Endothelial cell of umbilical vein (primary cell): ENCODE results near the gene HSF2BP. TPM values are rescaled to one million over a fixed set of nuclear protein-coding genes. Genes with fewer than 3 reads are reported as not detected.

Experiments used
- BruUV-seq: library from RNA; stranded (reverse); fragments of 400-500 nt; replicated peaks from 2 replicates; lab custom pipeline; 2021; lab: Mats Ljungman, UMichigan
- CTCF ChIA-PET: fragments of 300-600, 350-600 bp; sonication (Branson Sonifier 250); formaldehyde crosslinking; loops from one replicate; lab custom pipeline; 2021; ENCODE audit warnings: antibody characterized with exemption, inconsistent platforms; lab: Charles Lee
- POLR2A ChIA-PET: fragments of 300-600, 350-600 bp; sonication (Branson Sonifier 250); formaldehyde crosslinking; loops from one replicate; lab custom pipeline; 2021; ENCODE audit warnings: antibody characterized with exemption, inconsistent platforms; lab: Charles Lee
- DNase-seq: peaks from one replicate; pipeline ENCODE4 v3.0.0-alpha.2; 2011; ENCODE audit warnings: low read depth, low spot score
- FAIRE-seq: peaks from 2 replicates; lab custom pipeline; 2011; peaks lifted over from hg19 to GRCh38; lab: Jason Lieb, UNC
- H2AFZ ChIP-seq: 2 replicates; pipeline ENCODE4 v1.6.0; 2012; ENCODE audit warnings: low read depth, low read length, control low read depth, inconsistent platforms
- H3K27ac ChIP-seq: 2 replicates; pipeline ENCODE4 v1.5.1; 2011; ENCODE audit warnings: low read depth, mild to moderate bottlenecking, control low read depth, low read length, moderate library complexity; ENCODE audit not compliant: insufficient read depth
- H3K27me3 ChIP-seq, 2 experiments: 2 replicates each; pipeline versions ENCODE4 v1.6.0 to v1.6.1; 2011; ENCODE audit warnings: low read length in 2 of 2, mixed read lengths in 1 of 2; ENCODE audit not compliant: control insufficient read depth in 2 of 2, insufficient read depth in 2 of 2
- H3K36me3 ChIP-seq, 2 experiments: 2 replicates in 1 of 2; 3 replicates in 1 of 2; pipeline ENCODE4 v1.5.1; 2011; ENCODE audit warnings: low read length in 2 of 2, mild to moderate bottlenecking in 1 of 2, moderate library complexity in 1 of 2; ENCODE audit not compliant: control insufficient read depth in 2 of 2, insufficient read depth in 2 of 2; ENCODE audit errors: extremely low read depth in 1 of 2
- H3K4me1 ChIP-seq: 3 replicates; pipeline ENCODE4 v1.5.1; 2011; ENCODE audit warnings: mild to moderate bottlenecking, low read length; ENCODE audit not compliant: control insufficient read depth, insufficient read depth; ENCODE audit errors: extremely low read depth
- H3K4me2 ChIP-seq: 2 replicates; pipeline ENCODE4 v1.6.1; 2011; ENCODE audit warnings: low read length, control low read depth, mixed read lengths; ENCODE audit not compliant: insufficient read depth
- H3K4me3 ChIP-seq, 3 experiments: fragments of 200-600 bp in 1 of 3; sonication (generic), shearing (Covaris generic) in 1 of 3; replicated peaks in 1 of 3; 2 replicates each; pipeline ENCODE4 v1.5.1; 2011 to 2016; ENCODE audit warnings: control low read depth in 3 of 3, low read length in 3 of 3, mild to moderate bottlenecking in 2 of 3, inconsistent platforms in 1 of 3, low read depth in 1 of 3, moderate library complexity in 1 of 3; ENCODE audit not compliant: insufficient read depth in 1 of 3
- H3K79me2 ChIP-seq: 2 replicates; pipeline ENCODE4 v1.6.0; 2012; ENCODE audit warnings: low read length, inconsistent platforms; ENCODE audit not compliant: control insufficient read depth, insufficient read depth
- H3K9ac ChIP-seq: replicated peaks from 2 replicates; pipeline ENCODE3; 2011; ENCODE audit warnings: low read length, control low read depth; ENCODE audit not compliant: insufficient read depth; ENCODE audit errors: extremely low read depth
- H3K9me1 ChIP-seq: replicated peaks from 3 replicates; pipeline ENCODE4 v1.6.0; 2011; ENCODE audit warnings: mild to moderate bottlenecking, low read length; ENCODE audit not compliant: control insufficient read depth, insufficient read depth; ENCODE audit errors: extremely low read depth
- H3K9me3 ChIP-seq: replicated peaks from 2 replicates; pipeline ENCODE4 v1.5.1; 2012; ENCODE audit warnings: low read length, inconsistent platforms; ENCODE audit not compliant: control insufficient read depth, insufficient read depth
- H4K20me1 ChIP-seq: replicated peaks from 2 replicates; pipeline ENCODE3; 2011; ENCODE audit warnings: mild to moderate bottlenecking, low read length; ENCODE audit not compliant: control insufficient read depth, insufficient read depth; ENCODE audit errors: extremely low read depth
- EZH2 ChIP-seq: IDR thresholded peaks from 2 replicates; pipeline ENCODE4 v1.6.1; 2012; ENCODE audit warnings: borderline replicate concordance, low read depth, mild to moderate bottlenecking, moderate library complexity, low read length, inconsistent platforms; ENCODE audit not compliant: severe bottlenecking
- FOS ChIP-seq: IDR thresholded peaks from 2 replicates; pipeline ENCODE4 v1.6.1; 2011; ENCODE audit warnings: mild to moderate bottlenecking, low read length, moderate library complexity, borderline replicate concordance; ENCODE audit not compliant: insufficient read depth
- GATA2 ChIP-seq: IDR thresholded peaks from 2 replicates; pipeline ENCODE4 v1.7.0; 2011; ENCODE audit warnings: low read depth, mild to moderate bottlenecking, moderate library complexity, mixed read lengths, low read length; ENCODE audit not compliant: insufficient read length, insufficient read depth
- JUN ChIP-seq: IDR thresholded peaks from 2 replicates; pipeline ENCODE4 v1.6.1; 2011; ENCODE audit warnings: borderline replicate concordance, low read depth; ENCODE audit not compliant: insufficient read length, insufficient read depth
- MYC ChIP-seq: IDR thresholded peaks from one replicate; pipeline ENCODE4 v1.6.1; 2011; ENCODE audit warnings: mild to moderate bottlenecking, low read depth, low read length
- POLR2A ChIP-seq: IDR thresholded peaks from 2 replicates; pipeline ENCODE4 v1.6.1; 2012; ENCODE audit warnings: low read depth, mild to moderate bottlenecking, control low read depth, low read length
- POLR2AphosphoS5 ChIP-seq: IDR thresholded peaks from 2 replicates; pipeline ENCODE4 v1.6.1; 2012; ENCODE audit warnings: low read depth, mild to moderate bottlenecking, control low read depth, low read length, moderate library complexity; ENCODE audit not compliant: insufficient read depth
- dilution Hi-C: fragments of 300-500 bp; cut with MboI; formaldehyde crosslinking; loops from one replicate; pipeline ENCODE4 v1.15.0; 2019; ENCODE audit warnings: low sequenced_read_pairs; ENCODE audit not compliant: extremely low pct_ligation_motif_present
- intact Hi-C: fragments of 100-400 bp; cut with micrococcal nuclease; formaldehyde crosslinking; loops from one replicate; pipeline ENCODE4 v1.10.0; 2022
- polyA plus RNA-seq, 4 experiments: library from polyadenylated mRNA; depleted of rRNA in 3 of 4; stranded (reverse) in 3 of 4; unstranded in 1 of 4; fragments of >200 nt; gene quantifications; 2 replicates each; pipeline versions ENCODE4 v1.2.1 to v1.2.3, GENCODE V29; 2011 to 2012; ENCODE audit warnings: missing spikeins in 1 of 4
- total RNA-seq: library from RNA; stranded (reverse); gene quantifications from 2 replicates; pipeline ENCODE4 v1.2.3, GENCODE V29; 2021
- TF ChIP-seq, protein P1 (sequence below): IDR thresholded peaks from 2 replicates; pipeline ENCODE4 v1.6.1; 2011; ENCODE audit not compliant: insufficient read depth, insufficient read length
- TF ChIP-seq, protein P2 (sequence below), 2 donors: IDR thresholded peaks; 1 replicate in 1 of 2; 2 replicates in 1 of 2; pipeline ENCODE4 v1.5.1; 2011; ENCODE audit warnings: low read length in 2 of 2, mild to moderate bottlenecking in 2 of 2, moderate library complexity in 2 of 2, control low read depth in 1 of 2, inconsistent platforms in 1 of 2, low read depth in 1 of 2; ENCODE audit not compliant: insufficient read depth in 1 of 2; ENCODE audit errors: extremely low read depth in 1 of 2

Gene HSF2BP
- total and polyA plus RNA-seq, 2 donors (not counting 3 experiments of a cell fraction or from before 2014, with no cell fraction given): 0.41 to 0.55 TPM

DNA sequence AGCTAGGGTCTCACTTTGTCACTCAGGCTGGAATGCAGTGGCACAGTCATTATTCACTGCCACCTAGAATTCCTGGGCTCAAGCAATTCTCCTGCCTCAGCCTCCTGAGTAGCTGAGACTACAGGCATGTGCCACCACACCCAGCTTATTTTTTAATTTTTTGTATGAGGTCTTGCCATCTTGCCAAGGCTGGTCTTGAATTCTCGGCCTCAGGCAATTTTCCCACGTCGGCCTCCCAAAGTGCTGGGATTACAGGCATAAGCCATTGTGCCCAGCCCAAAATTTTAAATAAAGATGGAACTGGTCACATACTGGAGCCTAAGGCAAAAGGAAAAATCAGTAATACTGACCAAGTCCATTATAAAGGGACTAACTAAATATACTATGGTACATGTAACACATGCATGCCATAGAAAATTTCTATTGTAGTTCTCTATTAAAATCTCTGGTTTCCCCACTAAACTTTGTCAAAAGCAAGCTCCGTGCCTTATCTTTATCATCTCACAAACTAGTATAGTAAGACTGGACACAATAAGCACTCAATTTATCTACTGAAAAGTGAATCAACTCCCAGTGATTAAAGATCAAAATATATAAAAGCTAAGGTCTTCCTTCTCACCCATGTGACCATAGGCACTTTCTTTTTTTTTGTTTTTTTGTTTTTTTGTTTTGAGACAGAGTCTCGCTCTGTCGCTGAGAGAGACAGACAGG lies 61.6 kb downstream of the HSF2BP start:
- DNase-seq (no peak), FAIRE-seq (no peak)
- no peak overlapping the region for H3K4me3 ChIP-seq
- no peaks in the 10 kb centered on the region for H3K9me1 ChIP-seq
- ChIA-PET CTCF (interaction anchor here (1.2 to 3.4 kb wide), 4 partner anchors 8 to 48 kb away, joined by 5 to 18 read pairs (median 6); no protein-coding TSS in a partner anchor), POLR2A (interaction anchor here (0.6 kb wide), 1 partner anchor 12 kb away, joined by 3 read pairs; no protein-coding TSS in a partner anchor)
- no peaks in the 10 kb centered on the region for H3K27me3 ChIP-seq
- no TSS peak for BruUV-seq
- no peak overlapping the region for H3K27ac ChIP-seq
- TF ChIP-seq, protein P1, sequence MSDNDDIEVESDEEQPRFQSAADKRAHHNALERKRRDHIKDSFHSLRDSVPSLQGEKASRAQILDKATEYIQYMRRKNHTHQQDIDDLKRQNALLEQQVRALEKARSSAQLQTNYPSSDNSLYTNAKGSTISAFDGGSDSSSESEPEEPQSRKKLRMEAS: no peak
- TF ChIP-seq POLR2AphosphoS5 (no peak), MYC (no peak), JUN (no peak), EZH2 (no peak), GATA2 (no peak), FOS (no peak), POLR2A (no peak)
- TF ChIP-seq, protein P2, sequence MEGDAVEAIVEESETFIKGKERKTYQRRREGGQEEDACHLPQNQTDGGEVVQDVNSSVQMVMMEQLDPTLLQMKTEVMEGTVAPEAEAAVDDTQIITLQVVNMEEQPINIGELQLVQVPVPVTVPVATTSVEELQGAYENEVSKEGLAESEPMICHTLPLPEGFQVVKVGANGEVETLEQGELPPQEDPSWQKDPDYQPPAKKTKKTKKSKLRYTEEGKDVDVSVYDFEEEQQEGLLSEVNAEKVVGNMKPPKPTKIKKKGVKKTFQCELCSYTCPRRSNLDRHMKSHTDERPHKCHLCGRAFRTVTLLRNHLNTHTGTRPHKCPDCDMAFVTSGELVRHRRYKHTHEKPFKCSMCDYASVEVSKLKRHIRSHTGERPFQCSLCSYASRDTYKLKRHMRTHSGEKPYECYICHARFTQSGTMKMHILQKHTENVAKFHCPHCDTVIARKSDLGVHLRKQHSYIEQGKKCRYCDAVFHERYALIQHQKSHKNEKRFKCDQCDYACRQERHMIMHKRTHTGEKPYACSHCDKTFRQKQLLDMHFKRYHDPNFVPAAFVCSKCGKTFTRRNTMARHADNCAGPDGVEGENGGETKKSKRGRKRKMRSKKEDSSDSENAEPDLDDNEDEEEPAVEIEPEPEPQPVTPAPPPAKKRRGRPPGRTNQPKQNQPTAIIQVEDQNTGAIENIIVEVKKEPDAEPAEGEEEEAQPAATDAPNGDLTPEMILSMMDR (IDR thresholded peaks at IDR 0.05; ENCODE audit: extremely low read depth in 1 of 2, insufficient read depth in 1 of 2, low read depth in 1 of 2, low read length in 2 of 2): no peak
- no peaks in the 10 kb centered on the region for H3K9me3 ChIP-seq
- H4K20me1 ChIP-seq: no peaks in the 10 kb centered on the region
- H3K4me1 ChIP-seq: no peaks in the 10 kb centered on the region
- intact Hi-C loops: loop anchor here (2.0 kb wide), 1 partner anchor 13 kb away; no protein-coding TSS in a partner anchor
- no peak overlapping the region for H3K9ac ChIP-seq
- no peak overlapping the region for H3K4me2 ChIP-seq
- no peaks in the 10 kb centered on the region for H3K79me2 ChIP-seq
- dilution Hi-C loops: no loop called here
- no peak overlapping the region for H2AFZ ChIP-seq
- no peaks in the 10 kb centered on the region for H3K36me3 ChIP-seq
